Astrocyte of the cerebellum (primary cell): ENCODE measurements around the gene SCFD1.

Experiments used
- DNase-seq: peaks from one replicate; pipeline ENCODE4 v3.0.0-alpha.2; 2011; ENCODE audit warnings: low read depth
- H3K4me3 ChIP-seq: 2 replicates; pipeline ENCODE4 v1.5.1; 2011; ENCODE audit warnings: mild to moderate bottlenecking, low read depth, low read length, moderate library complexity
- CTCF ChIP-seq: IDR thresholded peaks from 2 replicates; pipeline ENCODE4 v1.5.1; 2012; ENCODE audit warnings: low read length, low read depth, moderate library complexity, mild to moderate bottlenecking; ENCODE audit errors: missing control alignments
- in situ Hi-C: cut with HindIII; loops from 2 replicates; pipeline ENCODE4 v1.10.0; 2017; ENCODE audit warnings: low sequenced_read_pairs

SCFD1 gene

GRCh38 chr14:30779210-30779609, 157.1 kb downstream of the SCFD1 start:
- in situ Hi-C loops, result no loop called here
- no peak for TF ChIP-seq CTCF
- no peak for DNase-seq
- no peak overlapping the region for H3K4me3 ChIP-seq
